ENCODE data around the gene GTF2A1. TPM values are rescaled to one million over a fixed set of nuclear protein-coding genes. Genes with fewer than 3 reads are reported as not detected.

Gene GTF2A1
- total RNA-seq, 2 experiments from 2014 or later = 34.2 to 36.0 TPM

DNA sequence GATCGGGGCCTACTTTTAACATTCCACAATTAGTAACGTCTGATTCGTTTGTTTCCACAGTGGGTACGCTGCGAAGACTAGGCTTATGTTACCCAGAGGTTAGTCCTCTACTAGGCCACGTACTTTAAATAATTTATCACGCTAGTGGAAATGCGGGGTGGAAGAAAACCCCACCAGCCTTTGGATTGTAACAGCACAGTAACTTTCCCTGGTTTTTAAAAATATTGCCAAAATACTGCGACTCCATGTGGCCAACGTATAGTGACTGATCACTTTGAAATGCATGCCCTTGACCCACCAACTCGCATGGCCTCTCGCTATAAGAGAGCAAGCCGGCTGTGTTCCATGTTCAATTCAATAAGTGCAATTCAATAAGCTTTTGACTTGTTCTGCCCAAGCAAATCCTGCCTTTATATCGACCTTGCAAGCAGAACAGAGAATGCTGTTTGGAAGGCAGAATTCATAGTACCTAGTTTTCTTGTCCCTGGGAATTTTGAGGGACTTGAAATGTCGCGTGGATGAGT lies 882 bp upstream of the GTF2A1 start:
- Mint-ChIP-seq H3K27me3 (peaks cover 2% of the 10 kb centered on the region), H3K27ac (peak overlapping the region; percentile 98), H3K36me3 (ENCODE audit: low read depth) (peaks cover 22% of the 10 kb centered on the region), H3K9me3 (peaks cover 2% of the 10 kb centered on the region), H3K4me1 (peaks cover 37% of the 10 kb centered on the region), H3K4me3 (peak overlapping the region; percentile 87)
- ChIA-PET CTCF (interaction anchor here (0.7 to 1.8 kb wide), 7 partner anchors 29 to 262 kb away, joined by 3 to 13 read pairs (median 3); no protein-coding TSS in a partner anchor), POLR2A (interaction anchor here (0.6 to 2.0 kb wide), 26 partner anchors 10 to 312 kb away, joined by 3 to 20 read pairs (median 5); partner anchors contain the start of genes CEP128 and SEL1L)
- no peak for DNase-seq

DNA sequence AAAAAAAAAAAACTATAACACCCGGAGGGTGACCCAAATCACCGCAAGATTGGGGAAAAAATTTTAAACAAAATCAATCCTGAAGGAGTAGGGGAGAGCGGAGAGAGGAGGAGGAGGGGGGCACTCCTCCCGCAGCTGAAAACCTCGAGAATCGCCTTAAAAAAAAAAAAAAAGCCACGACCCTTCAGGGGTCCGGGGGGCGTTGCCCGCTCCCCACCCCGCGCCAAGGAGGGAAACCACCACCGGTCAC lies 254 bp downstream of the GTF2A1 start:
- ChIA-PET CTCF (interaction anchor here (0.7 to 1.8 kb wide), 5 partner anchors 28 to 287 kb away, joined by 3 to 13 read pairs (median 4); no protein-coding TSS in a partner anchor), POLR2A (interaction anchor here (0.6 to 2.0 kb wide), 26 partner anchors 12 to 313 kb away, joined by 3 to 20 read pairs (median 5); partner anchors contain the start of genes CEP128 and SEL1L)
- DNase-seq = no peak
- Mint-ChIP-seq H3K4me3 (peak overlapping the region; percentile 87), H3K36me3 (ENCODE audit: low read depth) (peaks cover 33% of the 10 kb centered on the region), H3K27me3 (peaks cover 2% of the 10 kb centered on the region), H3K9me3 (peaks cover 2% of the 10 kb centered on the region), H3K27ac (peak overlapping the region; percentile 98), H3K4me1 (peaks cover 42% of the 10 kb centered on the region)

DNA sequence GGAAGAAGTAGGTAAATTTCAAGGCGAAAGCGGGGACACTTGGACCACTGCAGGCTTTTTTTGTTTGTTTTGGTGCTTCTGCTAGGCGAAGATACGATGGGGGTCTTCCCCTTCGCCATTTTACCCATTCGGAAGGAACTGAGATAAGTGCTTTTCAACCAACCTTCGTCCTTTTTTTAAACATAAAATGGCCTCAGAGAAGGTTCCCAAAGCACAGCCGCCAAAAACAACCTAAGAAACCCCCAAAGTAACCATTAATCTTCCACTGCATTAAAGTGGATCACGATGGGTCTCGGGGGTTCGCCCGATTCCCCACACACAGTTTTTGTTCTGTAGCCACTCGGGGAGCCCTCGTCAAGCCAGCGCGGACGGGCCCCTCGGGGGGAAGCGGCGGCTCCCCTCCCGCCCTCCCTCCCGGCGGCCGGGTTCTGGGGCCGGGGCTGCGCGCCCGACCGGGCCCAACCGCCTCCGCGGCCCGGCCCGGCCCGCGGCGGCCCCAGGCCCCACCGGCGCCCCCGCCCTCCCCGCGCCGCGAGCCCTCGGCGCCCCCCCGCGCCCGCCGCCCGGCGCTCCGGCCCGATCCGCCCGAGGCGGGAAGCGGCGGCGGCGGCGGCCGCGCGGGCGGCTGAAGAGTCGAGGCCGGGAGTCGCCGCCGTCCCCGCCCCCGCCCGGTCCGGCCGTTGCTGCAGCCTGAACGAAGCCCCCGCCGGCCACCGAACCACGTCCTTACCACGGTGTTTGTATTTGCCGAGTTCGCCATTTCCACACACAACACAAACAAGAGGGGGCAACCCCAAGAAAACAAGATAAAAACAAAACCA lies 790 bp downstream of the GTF2A1 start:
- DNase-seq = peak; percentile 50
- Mint-ChIP-seq H3K9me3 (peaks cover 2% of the 10 kb centered on the region), H3K4me3 (peak overlapping the region; percentile 99), H3K27me3 (peaks cover 2% of the 10 kb centered on the region), H3K36me3 (ENCODE audit: low read depth) (peaks cover 38% of the 10 kb centered on the region), H3K4me1 (peaks cover 45% of the 10 kb centered on the region), H3K27ac (peak overlapping the region; percentile 100)
- POLR2A ChIA-PET = interaction anchor here (0.6 to 2.0 kb wide), 28 partner anchors 12 to 314 kb away, joined by 3 to 20 read pairs (median 6); partner anchors contain the start of genes CEP128 and SEL1L
- CTCF ChIA-PET = interaction anchor here (0.6 to 1.8 kb wide), 6 partner anchors 24 to 260 kb away, joined by 3 to 18 read pairs (median 4); no protein-coding TSS in a partner anchor

DNA sequence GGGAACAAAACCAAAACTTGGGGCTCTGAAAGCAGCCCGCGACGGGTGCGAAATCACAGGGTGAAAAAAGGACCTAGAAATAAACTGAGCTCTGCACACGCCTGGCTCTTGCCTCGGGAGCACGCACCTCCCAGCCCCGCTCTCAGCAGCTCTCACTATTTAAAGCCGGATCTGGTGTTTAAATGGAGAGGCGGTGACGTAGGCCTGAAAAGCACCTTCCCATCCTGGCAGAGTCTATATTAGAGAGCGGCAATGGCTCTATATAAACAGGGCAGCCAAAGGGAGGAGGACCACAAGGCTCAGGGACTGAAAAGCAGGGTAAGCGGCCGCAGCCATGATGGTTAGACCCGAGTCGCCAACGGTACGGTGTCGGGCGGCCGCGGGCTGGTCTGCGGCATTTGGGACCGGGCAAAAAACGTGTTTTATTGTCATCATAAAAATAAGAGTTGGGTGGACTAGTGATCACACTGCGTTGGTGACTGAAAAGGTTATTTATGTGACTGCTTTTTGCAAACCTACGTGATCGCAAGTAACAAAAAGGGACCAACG lies 1.5 kb downstream of the GTF2A1 start:
- Mint-ChIP-seq H3K27me3 (peaks cover 2% of the 10 kb centered on the region), H3K4me3 (peak overlapping the region; percentile 99)
- DNase-seq = peak; percentile 87

DNA sequence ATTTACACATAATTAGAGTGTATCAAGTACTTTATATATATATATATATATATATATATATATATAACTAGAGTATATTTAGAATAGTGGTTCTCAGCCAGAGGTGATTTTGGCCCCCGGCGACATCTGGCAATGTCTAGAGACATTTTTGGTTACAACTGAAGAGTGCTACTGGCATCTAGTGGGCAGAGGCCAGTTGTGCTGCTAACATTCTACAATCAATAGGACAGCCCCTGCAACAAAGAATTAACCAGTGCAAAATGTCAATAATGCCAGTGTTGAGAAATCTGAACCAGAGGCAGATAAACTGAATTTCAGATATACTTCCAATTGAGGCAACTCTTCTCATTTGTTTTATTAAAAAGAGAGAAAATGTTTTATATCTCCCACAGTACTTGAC lies 8.9 kb downstream of the GTF2A1 start:
- H3K27ac Mint-ChIP-seq = no peak overlapping the region
- peaks cover 80% of the 10 kb centered on the region for H3K36me3 Mint-ChIP-seq (ENCODE audit: low read depth)
- H3K27me3 Mint-ChIP-seq = no peaks in the 10 kb centered on the region
- H3K4me3 Mint-ChIP-seq = no peak overlapping the region
- POLR2A ChIA-PET = interaction anchor here (1.4 to 1.9 kb wide), 3 partner anchors 9 to 41 kb away, joined by 3 to 5 read pairs (median 5); no protein-coding TSS in a partner anchor
- CTCF ChIA-PET = interaction anchor here (0.6 to 1.3 kb wide), 9 partner anchors 11 to 253 kb away, joined by 3 to 5 read pairs (median 3); no protein-coding TSS in a partner anchor
- H3K4me1 Mint-ChIP-seq = peaks cover 35% of the 10 kb centered on the region
- H3K9me3 Mint-ChIP-seq = no peaks in the 10 kb centered on the region
- DNase-seq = peak; percentile 32

More for the DNA sequence above, 1.5 kb downstream of the GTF2A1 start:
- ChIA-PET CTCF (interaction anchor here (0.6 to 1.3 kb wide), 7 partner anchors 23 to 260 kb away, joined by 3 to 18 read pairs (median 3); no protein-coding TSS in a partner anchor), POLR2A (interaction anchor here (0.7 to 1.9 kb wide), 27 partner anchors 9 to 314 kb away, joined by 3 to 19 read pairs (median 5); partner anchors contain the start of genes CEP128 and SEL1L)
- peaks cover 46% of the 10 kb centered on the region for H3K4me1 Mint-ChIP-seq
- H3K36me3 Mint-ChIP-seq (ENCODE audit: low read depth) = peaks cover 43% of the 10 kb centered on the region
- H3K27ac Mint-ChIP-seq = peak overlapping the region; percentile 100
- H3K9me3 Mint-ChIP-seq = peaks cover 2% of the 10 kb centered on the region

DNA sequence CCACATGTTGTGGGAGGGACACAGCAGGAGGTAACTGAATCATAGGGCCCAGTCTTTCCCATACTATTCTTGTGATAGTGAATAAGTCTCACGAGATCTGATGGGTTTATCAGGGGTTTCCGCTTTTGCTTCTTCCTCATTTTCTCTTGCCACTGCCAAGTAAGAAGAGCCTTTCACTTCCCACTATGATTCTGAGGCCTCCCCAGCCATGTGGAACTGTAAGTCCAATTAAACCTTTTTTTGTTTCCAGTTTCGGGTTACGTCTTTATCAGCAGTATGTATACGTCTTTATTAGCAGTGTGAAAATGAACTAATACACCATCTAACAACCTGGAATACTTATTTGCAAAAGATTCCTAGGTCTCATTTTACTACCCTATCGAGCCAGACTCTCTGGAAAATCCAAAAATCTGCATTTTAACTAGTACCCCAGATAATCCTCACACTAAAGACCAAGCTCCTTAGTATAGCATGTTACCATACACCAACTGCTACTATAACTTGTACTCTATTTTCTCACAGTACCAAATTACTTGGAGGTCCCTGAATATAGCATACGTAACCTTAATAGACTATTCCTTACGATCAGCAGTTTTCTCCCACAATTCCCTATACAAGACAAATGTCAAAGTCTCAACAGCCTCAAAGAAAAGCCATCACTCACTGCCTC lies 11.5 kb downstream of the GTF2A1 start:
- Mint-ChIP-seq H3K4me1 (peaks cover 35% of the 10 kb centered on the region), H3K9me3 (no peaks in the 10 kb centered on the region), H3K36me3 (ENCODE audit: low read depth) (peaks cover 80% of the 10 kb centered on the region), H3K27ac (no peak overlapping the region), H3K27me3 (no peaks in the 10 kb centered on the region), H3K4me3 (no peak overlapping the region)
- POLR2A ChIA-PET = interaction anchor here (1.4 to 2.1 kb wide), 2 partner anchors 10 kb away, joined by 4 to 9 read pairs; no protein-coding TSS in a partner anchor
- CTCF ChIA-PET = interaction anchor here (1.5 kb wide), 1 partner anchor 44 kb away, joined by 5 read pairs; no protein-coding TSS in a partner anchor
- DNase-seq = no peak

DNA sequence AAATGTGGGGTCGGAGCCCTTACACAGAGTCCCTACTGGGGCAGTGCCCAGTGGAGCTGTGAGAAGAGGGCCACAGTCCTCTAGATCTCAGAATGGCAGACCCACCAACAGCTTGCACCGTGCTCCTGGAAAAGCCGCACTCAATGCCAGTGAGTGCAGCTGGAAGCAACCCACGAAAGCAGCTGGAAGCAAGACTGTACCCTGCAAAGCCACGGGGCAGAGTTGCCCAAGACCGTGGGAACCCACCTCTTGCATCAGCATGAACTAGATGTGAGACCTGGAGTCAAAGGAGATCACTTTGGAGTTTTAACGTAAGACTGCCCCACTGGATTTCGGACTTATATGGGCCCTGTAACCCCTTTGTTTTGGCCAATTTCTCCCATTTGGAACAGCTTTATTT lies 12.3 kb downstream of the GTF2A1 start:
- CTCF ChIA-PET = no interaction called here
- H3K27ac Mint-ChIP-seq = no peak overlapping the region
- H3K4me1 Mint-ChIP-seq = peaks cover 31% of the 10 kb centered on the region
- peaks cover 76% of the 10 kb centered on the region for H3K36me3 Mint-ChIP-seq (ENCODE audit: low read depth)
- H3K9me3 Mint-ChIP-seq = no peaks in the 10 kb centered on the region
- H3K27me3 Mint-ChIP-seq = no peaks in the 10 kb centered on the region
- DNase-seq = no peak
- no peak overlapping the region for H3K4me3 Mint-ChIP-seq
- POLR2A ChIA-PET = interaction anchor here (0.7 to 2.1 kb wide), 2 partner anchors 10 to 12 kb away, joined by 3 to 9 read pairs; partner anchors contain the start of gene GTF2A1

DNA sequence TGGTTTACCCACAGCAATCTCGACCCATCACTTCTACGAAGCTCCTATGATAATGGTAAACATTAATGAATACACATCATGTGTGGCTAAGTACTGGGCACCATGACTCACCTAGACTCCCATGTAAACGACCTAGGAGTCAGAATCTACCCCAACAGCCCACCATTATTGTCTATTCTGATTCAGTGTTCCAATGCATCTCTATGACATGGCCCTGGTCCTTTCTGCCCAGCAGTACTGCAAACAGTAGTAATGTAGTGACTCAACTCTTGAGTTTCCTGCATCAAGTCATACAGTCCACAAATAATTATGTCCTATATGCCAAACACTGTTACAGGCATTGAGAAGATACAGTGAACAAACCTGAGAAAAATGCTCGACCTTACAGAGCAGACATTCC lies 14.6 kb downstream of the GTF2A1 start:
- POLR2A ChIA-PET = no interaction called here

DNA sequence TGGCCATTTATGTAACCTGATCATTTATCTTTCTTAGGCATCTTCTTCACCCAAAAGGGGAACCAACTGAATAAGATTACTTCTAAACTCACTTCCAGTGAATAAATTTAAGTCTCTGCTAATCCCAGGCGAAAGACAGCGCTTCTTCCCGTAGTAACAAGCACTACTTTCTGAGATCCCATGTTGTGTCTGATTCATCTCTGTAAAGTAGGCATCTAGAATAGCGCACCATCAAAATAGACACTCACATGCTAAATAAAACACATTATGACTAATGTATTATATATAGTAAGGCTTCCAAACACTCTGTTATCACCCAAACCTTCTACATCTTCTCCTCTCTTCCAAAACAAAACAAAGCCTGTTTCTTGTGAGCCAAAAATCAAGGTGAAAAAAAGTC lies 15.1 kb downstream of the GTF2A1 start:
- H3K4me1 Mint-ChIP-seq = peaks cover 18% of the 10 kb centered on the region
- no peak for DNase-seq
- POLR2A ChIA-PET = no interaction called here
- H3K4me3 Mint-ChIP-seq = no peak overlapping the region
- no peaks in the 10 kb centered on the region for H3K9me3 Mint-ChIP-seq
- H3K27ac Mint-ChIP-seq = no peak overlapping the region
- peaks cover 63% of the 10 kb centered on the region for H3K36me3 Mint-ChIP-seq (ENCODE audit: low read depth)
- no peaks in the 10 kb centered on the region for H3K27me3 Mint-ChIP-seq
- CTCF ChIA-PET = no interaction called here

More for the DNA sequence above, 14.6 kb downstream of the GTF2A1 start:
- Mint-ChIP-seq H3K27ac (no peak overlapping the region), H3K4me3 (no peak overlapping the region), H3K4me1 (peaks cover 19% of the 10 kb centered on the region), H3K27me3 (no peaks in the 10 kb centered on the region), H3K9me3 (no peaks in the 10 kb centered on the region), H3K36me3 (ENCODE audit: low read depth) (peaks cover 67% of the 10 kb centered on the region)
- no peak for DNase-seq
- CTCF ChIA-PET = no interaction called here

DNA sequence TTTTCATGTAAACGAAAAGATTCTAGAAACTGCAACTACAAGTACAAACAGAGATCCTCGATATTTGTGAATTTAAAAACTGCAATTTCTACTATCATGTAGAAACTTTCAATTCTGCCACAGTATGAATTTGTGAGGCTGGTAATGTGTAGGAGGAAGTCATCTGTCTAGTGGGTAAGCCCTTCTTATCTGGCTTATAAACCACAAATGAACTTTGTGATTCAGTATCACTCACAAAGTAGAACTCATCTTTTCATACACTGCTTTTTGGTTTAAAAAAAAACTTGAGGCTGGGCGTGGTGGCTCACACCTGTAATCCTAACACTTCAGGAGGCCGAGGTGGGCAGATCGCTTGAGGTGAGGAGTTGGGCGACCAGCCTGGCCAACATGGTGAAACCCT lies 20.7 kb downstream of the GTF2A1 start:
- H3K4me1 Mint-ChIP-seq = peaks cover 19% of the 10 kb centered on the region
- H3K36me3 Mint-ChIP-seq (ENCODE audit: low read depth) = peaks cover 47% of the 10 kb centered on the region
- no peak for DNase-seq
- POLR2A ChIA-PET = interaction anchor here (1.5 to 1.6 kb wide), 2 partner anchors 12 to 19 kb away, joined by 3 to 6 read pairs; no protein-coding TSS in a partner anchor
- no peaks in the 10 kb centered on the region for H3K27me3 Mint-ChIP-seq
- H3K27ac Mint-ChIP-seq = peak overlapping the region; percentile 53
- no peak overlapping the region for H3K4me3 Mint-ChIP-seq
- no peaks in the 10 kb centered on the region for H3K9me3 Mint-ChIP-seq
- CTCF ChIA-PET = interaction anchor here (1.3 kb wide), 1 partner anchor 30 kb away, joined by 3 read pairs; no protein-coding TSS in a partner anchor

DNA sequence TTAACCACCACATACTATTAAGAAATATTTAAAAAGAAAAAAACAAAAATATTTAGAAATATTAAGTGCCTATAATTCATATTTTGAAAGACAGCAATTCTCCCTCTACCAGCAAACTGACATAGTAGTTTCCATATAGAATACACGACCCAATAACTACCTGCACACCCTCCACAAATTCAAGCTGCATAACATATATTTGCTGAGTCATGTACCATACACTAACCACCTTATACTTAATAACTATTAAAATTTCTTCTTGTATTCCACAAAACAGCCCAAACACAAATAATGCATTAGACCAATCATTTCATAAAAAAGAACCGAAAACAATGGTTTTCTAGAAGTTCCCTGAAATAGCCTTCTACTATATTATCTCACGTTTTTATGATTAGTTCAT lies 21.7 kb downstream of the GTF2A1 start:
- Mint-ChIP-seq H3K4me1 (peaks cover 25% of the 10 kb centered on the region), H3K4me3 (no peak overlapping the region), H3K27me3 (no peaks in the 10 kb centered on the region), H3K9me3 (no peaks in the 10 kb centered on the region), H3K27ac (no peak overlapping the region), H3K36me3 (ENCODE audit: low read depth) (peaks cover 52% of the 10 kb centered on the region)
- DNase-seq = no peak
- ChIA-PET CTCF (interaction anchor here (1.0 kb wide), 1 partner anchor 12 kb away, joined by 3 read pairs; no protein-coding TSS in a partner anchor), POLR2A (no interaction called here)

DNA sequence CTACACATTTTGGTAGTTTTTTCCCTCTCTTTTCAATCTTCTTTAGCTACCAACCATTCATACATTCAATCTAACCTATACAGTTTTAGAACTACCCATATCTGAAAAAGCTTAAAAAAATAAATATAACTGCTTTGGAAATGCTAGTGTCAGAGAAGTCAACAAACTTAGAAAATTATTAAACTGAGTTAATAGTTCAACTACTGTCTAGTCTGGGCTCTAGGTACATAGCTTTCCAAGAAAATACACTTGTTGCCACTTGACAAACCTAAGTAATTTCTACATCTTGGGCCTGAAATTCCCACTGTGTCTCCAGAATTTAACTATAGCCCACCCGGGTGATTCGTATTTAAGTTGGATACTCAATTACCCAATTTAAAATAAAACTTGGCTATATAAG lies 22.1 kb downstream of the GTF2A1 start:
- CTCF ChIA-PET = interaction anchor here (1.0 kb wide), 1 partner anchor 13 kb away, joined by 3 read pairs; no protein-coding TSS in a partner anchor

More for the DNA sequence above, 22.1 kb downstream of the GTF2A1 start:
- H3K27ac Mint-ChIP-seq = no peak overlapping the region
- H3K4me1 Mint-ChIP-seq = peaks cover 29% of the 10 kb centered on the region
- H3K36me3 Mint-ChIP-seq (ENCODE audit: low read depth) = peaks cover 53% of the 10 kb centered on the region
- no peaks in the 10 kb centered on the region for H3K9me3 Mint-ChIP-seq
- no peak overlapping the region for H3K4me3 Mint-ChIP-seq
- no peak for DNase-seq
- no peaks in the 10 kb centered on the region for H3K27me3 Mint-ChIP-seq
- POLR2A ChIA-PET = no interaction called here
